ENCODE results near the gene CNTRL.

Gene CNTRL

GRCh38 chr9:121196389-121196788, 121.6 kb downstream of the CNTRL start:
- DNase-seq (ENCODE audit: insufficient read length, low spot score) (no peak), FAIRE-seq (peak; percentile 82)

- DNase-seq (ENCODE audit: insufficient read length, low spot score) (no peak), FAIRE-seq (no peak)
Observed at GRCh38 chr9:121197132-121197531, 122.4 kb downstream of the CNTRL start.

GRCh38 chr9:121198512-121199042, 123.8 kb downstream of the CNTRL start:
- DNase-seq (ENCODE audit: insufficient read length, low spot score) (no peak), FAIRE-seq (no peak)

- DNase-seq (ENCODE audit: insufficient read length, low spot score) (no peak), FAIRE-seq (no peak)
Observed at GRCh38 chr9:121199921-121200320, 125.2 kb downstream of the CNTRL start.

GRCh38 chr9:121200356-121200755, 125.6 kb downstream of the CNTRL start:
- peak; percentile 57 for FAIRE-seq
- DNase-seq (ENCODE audit: insufficient read length, low spot score): no peak

GRCh38 chr9:121201045-121201737, 126.4 kb downstream of the CNTRL start:
- no peak for DNase-seq (ENCODE audit: insufficient read length, low spot score)

GRCh38 chr9:121201738-121202533, 127.2 kb downstream of the CNTRL start, which contains the start of gene RAB14:
Gene RAB14 (minus strand): TSS chr9:121201869. CDS start chr9:121193412, 8,457 bp downstream.
- peak; percentile 97 for FAIRE-seq

More at GRCh38 chr9:121201045-121201737, 126.4 kb downstream of the CNTRL start:
- no peak for FAIRE-seq

GRCh38 chr9:121204121-121204520, 129.4 kb downstream of the CNTRL start:
- DNase-seq (ENCODE audit: insufficient read length, low spot score): no peak
- no peak for FAIRE-seq

More at GRCh38 chr9:121201738-121202533, 127.2 kb downstream of the CNTRL start, which contains the start of gene RAB14:
- peak; percentile 85 for DNase-seq (ENCODE audit: insufficient read length, low spot score)

GRCh38 chr9:121204611-121205010, 129.9 kb downstream of the CNTRL start:
- DNase-seq (ENCODE audit: insufficient read length, low spot score) (no peak), FAIRE-seq (no peak)

- FAIRE-seq (peak; percentile 73), DNase-seq (ENCODE audit: insufficient read length, low spot score) (no peak)
Observed at GRCh38 chr9:121206516-121207370, 132.0 kb downstream of the CNTRL start.

- DNase-seq (ENCODE audit: insufficient read length, low spot score): peak; percentile 21
Observed at GRCh38 chr9:121207371-121207940, 132.7 kb downstream of the CNTRL start.

GRCh38 chr9:121210536-121210935, 135.8 kb downstream of the CNTRL start:
- no peak for DNase-seq (ENCODE audit: insufficient read length, low spot score)
- no peak for FAIRE-seq

More at GRCh38 chr9:121207371-121207940, 132.7 kb downstream of the CNTRL start:
- peak; percentile 95 for FAIRE-seq

- DNase-seq (ENCODE audit: insufficient read length, low spot score) (peak; percentile 44), FAIRE-seq (peak; percentile 59)
Observed at GRCh38 chr9:121213136-121213806, 138.5 kb downstream of the CNTRL start.

- DNase-seq (ENCODE audit: insufficient read length, low spot score) (no peak), FAIRE-seq (no peak)
Observed at GRCh38 chr9:121214005-121214404, 139.2 kb downstream of the CNTRL start.

GRCh38 chr9:121216271-121216805, 141.6 kb downstream of the CNTRL start:
- FAIRE-seq: no peak
- no peak for DNase-seq (ENCODE audit: insufficient read length, low spot score)

GRCh38 chr9:121217609-121218292, 143.0 kb downstream of the CNTRL start:
- no peak for DNase-seq (ENCODE audit: insufficient read length, low spot score)
- no peak for FAIRE-seq

GRCh38 chr9:121218357-121219027, 143.7 kb downstream of the CNTRL start:
- no peak for DNase-seq (ENCODE audit: insufficient read length, low spot score)
- FAIRE-seq: no peak

GRCh38 chr9:121219530-121219929, 144.8 kb downstream of the CNTRL start:
- no peak for FAIRE-seq
- no peak for DNase-seq (ENCODE audit: insufficient read length, low spot score)
